AG09319 (cell line): ENCODE data around the gene SLC25A30.
"Not testable (repeated sequence)": the region's sequence is repeated elsewhere in the genome, so short reads cannot be mapped to it uniquely, and the experiment has no call there.

ENCODE experiments used
- DNase-seq: peaks from one replicate; pipeline ENCODE4 v3.0.0-alpha.2; 2010; ENCODE audit warnings: low read depth; ENCODE audit errors: extremely low read depth
- TF ChIP-seq, protein P1 (sequence below): IDR thresholded peaks from 2 replicates; pipeline ENCODE4 v1.5.1; 2011; ENCODE audit warnings: low read depth, mild to moderate bottlenecking, inconsistent platforms, low read length, moderate library complexity

Gene SLC25A30

DNA sequence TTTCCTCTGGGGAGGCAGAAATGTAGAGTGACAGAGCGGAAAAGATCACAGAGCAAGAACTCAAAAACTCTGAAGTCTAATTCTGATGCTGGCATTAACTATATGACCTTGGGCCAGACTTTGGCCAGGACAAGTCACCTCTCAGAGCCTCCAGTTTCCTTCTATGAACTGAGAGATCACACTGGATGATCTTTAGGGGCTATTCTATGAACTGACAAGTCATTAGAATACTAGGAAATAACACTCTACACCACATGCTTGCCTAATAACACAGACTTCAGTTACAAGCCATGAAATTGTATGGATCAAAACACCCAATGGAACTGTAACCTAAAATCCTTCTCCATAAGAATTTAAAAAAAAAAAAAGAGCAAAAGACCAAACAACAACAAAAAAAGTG, 16.9 kb downstream of the SLC25A30 start:
- TF ChIP-seq, protein P1, sequence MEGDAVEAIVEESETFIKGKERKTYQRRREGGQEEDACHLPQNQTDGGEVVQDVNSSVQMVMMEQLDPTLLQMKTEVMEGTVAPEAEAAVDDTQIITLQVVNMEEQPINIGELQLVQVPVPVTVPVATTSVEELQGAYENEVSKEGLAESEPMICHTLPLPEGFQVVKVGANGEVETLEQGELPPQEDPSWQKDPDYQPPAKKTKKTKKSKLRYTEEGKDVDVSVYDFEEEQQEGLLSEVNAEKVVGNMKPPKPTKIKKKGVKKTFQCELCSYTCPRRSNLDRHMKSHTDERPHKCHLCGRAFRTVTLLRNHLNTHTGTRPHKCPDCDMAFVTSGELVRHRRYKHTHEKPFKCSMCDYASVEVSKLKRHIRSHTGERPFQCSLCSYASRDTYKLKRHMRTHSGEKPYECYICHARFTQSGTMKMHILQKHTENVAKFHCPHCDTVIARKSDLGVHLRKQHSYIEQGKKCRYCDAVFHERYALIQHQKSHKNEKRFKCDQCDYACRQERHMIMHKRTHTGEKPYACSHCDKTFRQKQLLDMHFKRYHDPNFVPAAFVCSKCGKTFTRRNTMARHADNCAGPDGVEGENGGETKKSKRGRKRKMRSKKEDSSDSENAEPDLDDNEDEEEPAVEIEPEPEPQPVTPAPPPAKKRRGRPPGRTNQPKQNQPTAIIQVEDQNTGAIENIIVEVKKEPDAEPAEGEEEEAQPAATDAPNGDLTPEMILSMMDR: no peak
- no peak for DNase-seq

DNA sequence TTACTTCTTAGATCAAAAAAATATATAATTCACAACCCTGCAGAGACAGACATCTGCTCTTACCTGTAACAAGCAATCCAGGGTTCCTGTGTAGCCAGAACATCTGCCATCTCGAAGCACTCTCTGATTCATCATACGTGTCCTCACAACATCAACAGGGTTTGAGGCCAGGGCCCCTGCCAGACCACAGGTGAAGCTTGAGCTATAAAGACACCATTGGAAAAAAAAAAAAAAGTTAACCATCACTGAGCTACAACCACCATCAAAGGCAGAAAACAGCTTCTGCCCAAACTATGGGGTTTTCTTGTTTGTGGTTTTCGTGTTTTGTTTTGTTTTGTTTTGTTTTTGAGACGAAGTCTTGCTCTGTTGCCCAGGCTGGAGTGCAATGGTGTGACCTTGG, 19.3 kb downstream of the SLC25A30 start:
- no peak for DNase-seq
- TF ChIP-seq, protein P1: no peak

DNA sequence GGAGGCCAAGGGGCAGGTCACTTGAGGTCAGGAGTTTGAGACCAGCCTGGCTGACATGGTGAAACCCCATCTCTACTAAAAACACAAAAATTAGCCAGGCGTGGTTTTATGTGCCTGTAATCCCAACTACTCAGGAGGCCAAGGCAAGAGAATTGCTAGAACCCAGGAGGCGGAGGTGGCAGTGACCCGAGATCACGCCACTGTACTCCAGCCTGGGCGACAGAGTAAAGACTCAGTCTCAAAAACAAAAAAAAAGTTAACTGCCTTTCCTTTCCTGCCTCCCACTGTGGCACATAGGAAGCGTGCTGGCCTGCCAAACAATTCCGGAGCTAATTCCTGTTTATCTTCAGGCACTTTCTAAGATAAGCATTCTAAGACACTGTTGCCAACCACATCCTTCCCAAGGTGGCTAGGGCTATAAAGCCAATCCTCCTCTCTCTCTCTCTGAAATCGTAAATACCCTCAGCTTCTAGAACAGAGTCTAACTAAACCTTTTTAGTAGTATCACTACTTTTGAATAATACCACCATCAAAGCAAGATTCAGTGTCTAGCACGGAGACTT, 21.6 kb downstream of the SLC25A30 start:
- no peak for DNase-seq
- TF ChIP-seq, protein P1: no peak

DNA sequence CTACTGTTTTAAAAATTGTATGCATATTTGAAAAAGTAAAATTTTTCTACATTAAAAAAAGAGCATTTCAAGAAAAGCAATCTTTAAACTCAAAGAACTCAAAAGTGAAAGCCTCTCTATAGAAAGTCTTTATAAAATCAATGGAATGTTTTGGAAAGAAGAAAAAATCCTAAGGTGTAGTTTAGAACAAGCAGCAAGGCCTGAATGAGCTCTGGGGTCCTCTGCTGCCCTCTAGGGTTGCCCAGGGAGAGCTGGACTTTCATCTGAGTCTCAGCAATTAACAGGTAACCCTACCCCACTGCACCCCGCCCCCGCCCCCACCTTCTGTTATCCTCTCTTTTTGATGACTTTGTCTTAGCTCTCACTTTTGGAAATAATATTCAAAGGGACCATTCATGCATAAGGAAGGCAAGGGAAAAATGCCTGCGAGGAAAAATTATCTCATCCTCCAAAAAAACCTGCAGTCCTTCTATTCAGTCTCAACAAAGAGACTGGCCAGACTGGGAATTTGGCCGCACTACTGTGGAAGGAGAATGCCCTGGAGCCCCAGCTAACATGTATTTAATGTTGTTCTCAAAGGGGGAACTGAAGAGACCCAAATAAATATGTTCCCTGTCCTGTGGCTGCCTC, 24.1 kb downstream of the SLC25A30 start:
- no peak for DNase-seq
- TF ChIP-seq, protein P1: peak; percentile 76

DNA sequence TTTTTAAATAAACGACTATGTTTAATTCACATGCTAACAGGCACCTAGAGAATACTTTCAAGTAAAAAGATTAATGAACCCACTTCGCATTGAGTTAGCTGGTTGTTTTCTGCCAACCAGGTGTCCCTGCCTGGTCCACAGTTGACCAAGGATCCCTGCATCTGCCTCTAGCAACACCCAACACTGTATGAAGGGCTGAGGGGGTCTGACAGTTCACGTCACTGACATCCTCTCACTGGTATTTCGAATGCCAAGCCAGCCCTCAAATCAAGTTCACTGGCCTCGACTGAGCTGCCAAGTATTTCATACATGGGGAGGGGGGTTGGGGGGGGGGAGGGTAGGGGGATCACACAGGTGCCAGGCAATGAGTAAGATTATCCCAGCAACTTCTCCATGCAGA, 25.4 kb downstream of the SLC25A30 start:
- TF ChIP-seq, protein P1: no peak
- no peak for DNase-seq

DNA sequence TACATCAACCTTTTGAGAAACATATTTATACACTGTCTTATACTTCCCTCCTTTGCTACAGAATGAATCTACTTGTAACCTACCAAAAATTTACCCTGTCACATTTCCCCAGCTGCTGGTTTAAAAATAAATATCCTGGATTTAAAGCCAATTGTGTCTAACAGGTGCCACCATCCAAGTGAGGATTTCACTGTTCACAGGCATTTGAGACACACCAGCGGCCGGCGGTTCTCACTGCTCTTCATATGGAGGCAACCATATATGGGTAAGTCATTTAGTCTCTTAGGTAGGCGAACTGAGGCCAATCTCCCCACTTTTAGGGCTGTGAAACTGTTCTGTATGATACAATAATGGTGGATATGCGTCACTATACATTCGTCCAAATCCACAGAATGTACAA, 26.2 kb downstream of the SLC25A30 start:
- TF ChIP-seq, protein P1: no peak
- no peak for DNase-seq

DNA sequence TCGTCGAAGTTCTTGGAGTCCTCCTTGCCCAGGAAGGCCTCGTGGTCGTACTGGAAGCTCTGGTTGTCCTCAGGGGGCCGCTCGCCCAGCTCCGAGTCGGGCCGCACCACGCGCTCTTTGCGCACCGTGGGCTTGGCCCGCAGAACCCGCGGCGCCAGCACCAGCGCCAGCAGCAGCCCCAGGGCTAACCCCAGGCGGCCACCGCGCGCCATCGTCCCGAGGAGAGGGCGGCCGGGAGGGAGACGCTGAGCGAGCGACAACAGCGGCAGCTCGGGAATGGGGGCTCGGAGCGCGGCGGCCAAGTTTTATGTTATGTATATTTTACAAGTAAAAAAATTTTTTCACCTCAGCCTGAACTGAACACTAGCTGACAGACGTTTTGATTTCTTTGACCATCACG, 27.0 kb downstream of the SLC25A30 start:
- DNase-seq: not testable (repeated sequence)

DNA sequence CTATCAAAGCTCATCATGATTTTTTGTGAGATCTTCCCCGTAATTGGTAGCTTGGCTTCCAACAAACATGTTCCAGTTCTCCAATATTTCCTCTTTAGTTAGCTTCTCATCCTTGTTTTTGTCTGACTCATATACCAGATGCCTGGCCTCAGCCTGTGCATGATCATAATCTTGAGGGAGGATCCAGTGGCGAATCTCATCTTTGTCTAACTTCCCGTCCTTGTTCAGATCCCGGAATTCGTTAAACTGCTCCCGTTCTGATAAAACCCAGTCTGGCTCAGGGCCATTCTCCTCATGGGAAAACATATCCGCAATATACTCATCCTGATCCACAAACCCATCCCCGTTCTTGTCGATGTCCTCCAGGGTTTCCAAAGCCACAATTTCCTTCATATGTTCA, 27.8 kb downstream of the SLC25A30 start:
- DNase-seq: not testable (repeated sequence)
